ENCODE results near the gene PIK3C2A. TPM values are rescaled to one million over a fixed set of nuclear protein-coding genes. Genes with fewer than 3 reads are reported as not detected.

PIK3C2A gene
- polyA plus RNA-seq, 1 of the 3 experiments (the other 2 are of a cell fraction), result 9.3 TPM

DNA sequence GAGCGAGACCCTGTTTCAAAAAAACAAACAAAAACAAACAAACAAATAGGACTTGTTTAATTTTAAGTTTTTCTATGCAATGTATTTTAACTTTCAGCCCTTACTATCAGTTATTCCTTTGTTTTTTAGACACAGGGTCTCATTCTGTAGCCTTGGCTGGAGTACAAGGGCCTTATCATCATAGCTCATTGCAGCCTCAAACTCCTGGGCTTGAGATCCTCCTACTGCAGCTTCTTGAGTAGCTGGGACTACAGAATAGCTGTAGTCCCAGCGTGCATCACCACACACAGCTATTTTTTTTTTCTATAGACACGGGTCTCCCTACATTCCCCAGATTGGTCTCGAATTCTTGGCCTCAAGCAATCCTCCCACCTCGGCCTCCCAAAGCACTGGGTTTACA, 44.5 kb downstream of the PIK3C2A start:
- Histone ChIP-seq H3K27me3 (ENCODE audit: insufficient read depth) (no peaks in the 10 kb centered on the region), H3K79me2 (ENCODE audit: insufficient read depth) (peaks cover 84% of the 10 kb centered on the region), H4K20me1 (ENCODE audit: insufficient read depth) (peaks cover 15% of the 10 kb centered on the region), H3K27ac (ENCODE audit: low read depth in 2 of 2, low read length in 1 of 2) (no peak overlapping the region), H3K4me2 (no peak overlapping the region), H2AFZ (ENCODE audit: low read depth) (no peak overlapping the region), H3F3A (replicated peaks; ENCODE audit: insufficient read depth) (peaks cover 5% of the 10 kb centered on the region), H3K4me3 (ENCODE audit: low read depth in 2 of 2, low read length in 1 of 2) (no peak overlapping the region), H3K9me3 (no peaks in the 10 kb centered on the region), H3K4me1 (ENCODE audit: control insufficient read depth in 1 of 2, insufficient read depth in 2 of 2, low read depth in 1 of 2, low read length in 1 of 2) (peaks cover 0 to 5% of the 10 kb centered on the region in 2 experiments; a peak in 1 of 4 replicates), H3K9ac (no peak overlapping the region), H3K36me3 (replicated peaks in 1 of 2; ENCODE audit: control insufficient read depth in 1 of 2, insufficient read depth in 2 of 2, low read length in 1 of 2) (peaks cover 4 to 18% of the 10 kb centered on the region in 2 experiments), H3K9me2 (no peaks in the 10 kb centered on the region)
- 96% methylated on average over 5 of the region's 5 CpGs for WGBS (ENCODE audit: low lambda C conversion rate)
- CTCF ChIA-PET, result interaction anchor here (0.7 to 0.9 kb wide), 3 partner anchors 11 to 342 kb away, joined by 3 to 4 read pairs (median 3); no protein-coding TSS in a partner anchor
- no peak for DNase-seq
- TF ChIP-seq TEAD4 (IDR thresholded peaks at IDR 0.05; ENCODE audit: borderline replicate concordance, insufficient read depth) (no peak), EP300 (IDR thresholded peaks at IDR 0.05; ENCODE audit: borderline replicate concordance in 1 of 2, low read depth in 1 of 2, low read length in 1 of 2) (no peak), FOXJ3 (CRISPR knock-in tag; IDR thresholded peaks at IDR 0.05) (no peak), RCOR1 (IDR thresholded peaks at IDR 0.05; ENCODE audit: low read length) (no peak), RXRA (IDR thresholded peaks at IDR 0.05; ENCODE audit: borderline replicate concordance, low read depth) (no peak), RFX5 (IDR thresholded peaks at IDR 0.05; ENCODE audit: low read length) (no peak), RAD21 (IDR thresholded peaks at IDR 0.05; ENCODE audit: low read length) (no peak), MEF2A (IDR thresholded peaks at IDR 0.05; ENCODE audit: borderline replicate concordance, low read depth) (no peak), FOXM1 (IDR thresholded peaks at IDR 0.05; ENCODE audit: low read depth) (no peak), POLR2AphosphoS5 (IDR thresholded peaks at IDR 0.05; ENCODE audit: low read depth, low read length) (no peak), NRF1 (IDR thresholded peaks at IDR 0.05; ENCODE audit: low read depth, low read length) (no peak), YY1 (IDR thresholded peaks at IDR 0.05; ENCODE audit: low read depth) (no peak), CHD2 (IDR thresholded peaks at IDR 0.05; ENCODE audit: low read length, partially characterized antibody) (no peak), GATA2 (CRISPR knock-in tag; IDR thresholded peaks at IDR 0.05) (no peak)
- TF ChIP-seq, protein P1, sequence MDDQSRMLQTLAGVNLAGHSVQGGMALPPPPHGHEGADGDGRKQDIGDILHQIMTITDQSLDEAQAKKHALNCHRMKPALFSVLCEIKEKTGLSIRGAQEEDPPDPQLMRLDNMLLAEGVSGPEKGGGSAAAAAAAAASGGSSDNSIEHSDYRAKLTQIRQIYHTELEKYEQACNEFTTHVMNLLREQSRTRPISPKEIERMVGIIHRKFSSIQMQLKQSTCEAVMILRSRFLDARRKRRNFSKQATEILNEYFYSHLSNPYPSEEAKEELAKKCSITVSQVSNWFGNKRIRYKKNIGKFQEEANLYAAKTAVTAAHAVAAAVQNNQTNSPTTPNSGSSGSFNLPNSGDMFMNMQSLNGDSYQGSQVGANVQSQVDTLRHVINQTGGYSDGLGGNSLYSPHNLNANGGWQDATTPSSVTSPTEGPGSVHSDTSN (IDR thresholded peaks at IDR 0.05), result no peak
- TF ChIP-seq, protein P2, sequence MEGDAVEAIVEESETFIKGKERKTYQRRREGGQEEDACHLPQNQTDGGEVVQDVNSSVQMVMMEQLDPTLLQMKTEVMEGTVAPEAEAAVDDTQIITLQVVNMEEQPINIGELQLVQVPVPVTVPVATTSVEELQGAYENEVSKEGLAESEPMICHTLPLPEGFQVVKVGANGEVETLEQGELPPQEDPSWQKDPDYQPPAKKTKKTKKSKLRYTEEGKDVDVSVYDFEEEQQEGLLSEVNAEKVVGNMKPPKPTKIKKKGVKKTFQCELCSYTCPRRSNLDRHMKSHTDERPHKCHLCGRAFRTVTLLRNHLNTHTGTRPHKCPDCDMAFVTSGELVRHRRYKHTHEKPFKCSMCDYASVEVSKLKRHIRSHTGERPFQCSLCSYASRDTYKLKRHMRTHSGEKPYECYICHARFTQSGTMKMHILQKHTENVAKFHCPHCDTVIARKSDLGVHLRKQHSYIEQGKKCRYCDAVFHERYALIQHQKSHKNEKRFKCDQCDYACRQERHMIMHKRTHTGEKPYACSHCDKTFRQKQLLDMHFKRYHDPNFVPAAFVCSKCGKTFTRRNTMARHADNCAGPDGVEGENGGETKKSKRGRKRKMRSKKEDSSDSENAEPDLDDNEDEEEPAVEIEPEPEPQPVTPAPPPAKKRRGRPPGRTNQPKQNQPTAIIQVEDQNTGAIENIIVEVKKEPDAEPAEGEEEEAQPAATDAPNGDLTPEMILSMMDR (IDR thresholded peaks at IDR 0.05), result no peak
- TF ChIP-seq, protein P3, sequence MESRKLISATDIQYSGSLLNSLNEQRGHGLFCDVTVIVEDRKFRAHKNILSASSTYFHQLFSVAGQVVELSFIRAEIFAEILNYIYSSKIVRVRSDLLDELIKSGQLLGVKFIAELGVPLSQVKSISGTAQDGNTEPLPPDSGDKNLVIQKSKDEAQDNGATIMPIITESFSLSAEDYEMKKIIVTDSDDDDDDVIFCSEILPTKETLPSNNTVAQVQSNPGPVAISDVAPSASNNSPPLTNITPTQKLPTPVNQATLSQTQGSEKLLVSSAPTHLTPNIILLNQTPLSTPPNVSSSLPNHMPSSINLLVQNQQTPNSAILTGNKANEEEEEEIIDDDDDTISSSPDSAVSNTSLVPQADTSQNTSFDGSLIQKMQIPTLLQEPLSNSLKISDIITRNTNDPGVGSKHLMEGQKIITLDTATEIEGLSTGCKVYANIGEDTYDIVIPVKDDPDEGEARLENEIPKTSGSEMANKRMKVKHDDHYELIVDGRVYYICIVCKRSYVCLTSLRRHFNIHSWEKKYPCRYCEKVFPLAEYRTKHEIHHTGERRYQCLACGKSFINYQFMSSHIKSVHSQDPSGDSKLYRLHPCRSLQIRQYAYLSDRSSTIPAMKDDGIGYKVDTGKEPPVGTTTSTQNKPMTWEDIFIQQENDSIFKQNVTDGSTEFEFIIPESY (IDR thresholded peaks at IDR 0.05; ENCODE audit: borderline replicate concordance, low read depth), result no peak
- TF ChIP-seq, protein P4, sequence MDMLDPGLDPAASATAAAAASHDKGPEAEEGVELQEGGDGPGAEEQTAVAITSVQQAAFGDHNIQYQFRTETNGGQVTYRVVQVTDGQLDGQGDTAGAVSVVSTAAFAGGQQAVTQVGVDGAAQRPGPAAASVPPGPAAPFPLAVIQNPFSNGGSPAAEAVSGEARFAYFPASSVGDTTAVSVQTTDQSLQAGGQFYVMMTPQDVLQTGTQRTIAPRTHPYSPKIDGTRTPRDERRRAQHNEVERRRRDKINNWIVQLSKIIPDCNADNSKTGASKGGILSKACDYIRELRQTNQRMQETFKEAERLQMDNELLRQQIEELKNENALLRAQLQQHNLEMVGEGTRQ (IDR thresholded peaks at IDR 0.05; ENCODE audit: borderline replicate concordance, low read depth, low read length), result no peak
- TF ChIP-seq, protein P5, sequence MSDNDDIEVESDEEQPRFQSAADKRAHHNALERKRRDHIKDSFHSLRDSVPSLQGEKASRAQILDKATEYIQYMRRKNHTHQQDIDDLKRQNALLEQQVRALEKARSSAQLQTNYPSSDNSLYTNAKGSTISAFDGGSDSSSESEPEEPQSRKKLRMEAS (IDR thresholded peaks at IDR 0.05; ENCODE audit: low read depth), result no peak
- TF ChIP-seq, protein P6, sequence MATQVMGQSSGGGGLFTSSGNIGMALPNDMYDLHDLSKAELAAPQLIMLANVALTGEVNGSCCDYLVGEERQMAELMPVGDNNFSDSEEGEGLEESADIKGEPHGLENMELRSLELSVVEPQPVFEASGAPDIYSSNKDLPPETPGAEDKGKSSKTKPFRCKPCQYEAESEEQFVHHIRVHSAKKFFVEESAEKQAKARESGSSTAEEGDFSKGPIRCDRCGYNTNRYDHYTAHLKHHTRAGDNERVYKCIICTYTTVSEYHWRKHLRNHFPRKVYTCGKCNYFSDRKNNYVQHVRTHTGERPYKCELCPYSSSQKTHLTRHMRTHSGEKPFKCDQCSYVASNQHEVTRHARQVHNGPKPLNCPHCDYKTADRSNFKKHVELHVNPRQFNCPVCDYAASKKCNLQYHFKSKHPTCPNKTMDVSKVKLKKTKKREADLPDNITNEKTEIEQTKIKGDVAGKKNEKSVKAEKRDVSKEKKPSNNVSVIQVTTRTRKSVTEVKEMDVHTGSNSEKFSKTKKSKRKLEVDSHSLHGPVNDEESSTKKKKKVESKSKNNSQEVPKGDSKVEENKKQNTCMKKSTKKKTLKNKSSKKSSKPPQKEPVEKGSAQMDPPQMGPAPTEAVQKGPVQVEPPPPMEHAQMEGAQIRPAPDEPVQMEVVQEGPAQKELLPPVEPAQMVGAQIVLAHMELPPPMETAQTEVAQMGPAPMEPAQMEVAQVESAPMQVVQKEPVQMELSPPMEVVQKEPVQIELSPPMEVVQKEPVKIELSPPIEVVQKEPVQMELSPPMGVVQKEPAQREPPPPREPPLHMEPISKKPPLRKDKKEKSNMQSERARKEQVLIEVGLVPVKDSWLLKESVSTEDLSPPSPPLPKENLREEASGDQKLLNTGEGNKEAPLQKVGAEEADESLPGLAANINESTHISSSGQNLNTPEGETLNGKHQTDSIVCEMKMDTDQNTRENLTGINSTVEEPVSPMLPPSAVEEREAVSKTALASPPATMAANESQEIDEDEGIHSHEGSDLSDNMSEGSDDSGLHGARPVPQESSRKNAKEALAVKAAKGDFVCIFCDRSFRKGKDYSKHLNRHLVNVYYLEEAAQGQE (IDR thresholded peaks at IDR 0.05; ENCODE audit: low read depth, low read length), result no peak
- POLR2A ChIA-PET, result interaction anchor here (0.6 kb wide), 1 partner anchor 203 kb away, joined by 3 read pairs; no protein-coding TSS in a partner anchor
